ENCODE data around the gene CPT1A. TPM values are rescaled to one million over a fixed set of nuclear protein-coding genes. Genes with fewer than 3 reads are reported as not detected.

CPT1A gene
- total RNA-seq, 4 donors from 2014 or later: 6.9 to 32.1 (median 12.9) TPM

DNA sequence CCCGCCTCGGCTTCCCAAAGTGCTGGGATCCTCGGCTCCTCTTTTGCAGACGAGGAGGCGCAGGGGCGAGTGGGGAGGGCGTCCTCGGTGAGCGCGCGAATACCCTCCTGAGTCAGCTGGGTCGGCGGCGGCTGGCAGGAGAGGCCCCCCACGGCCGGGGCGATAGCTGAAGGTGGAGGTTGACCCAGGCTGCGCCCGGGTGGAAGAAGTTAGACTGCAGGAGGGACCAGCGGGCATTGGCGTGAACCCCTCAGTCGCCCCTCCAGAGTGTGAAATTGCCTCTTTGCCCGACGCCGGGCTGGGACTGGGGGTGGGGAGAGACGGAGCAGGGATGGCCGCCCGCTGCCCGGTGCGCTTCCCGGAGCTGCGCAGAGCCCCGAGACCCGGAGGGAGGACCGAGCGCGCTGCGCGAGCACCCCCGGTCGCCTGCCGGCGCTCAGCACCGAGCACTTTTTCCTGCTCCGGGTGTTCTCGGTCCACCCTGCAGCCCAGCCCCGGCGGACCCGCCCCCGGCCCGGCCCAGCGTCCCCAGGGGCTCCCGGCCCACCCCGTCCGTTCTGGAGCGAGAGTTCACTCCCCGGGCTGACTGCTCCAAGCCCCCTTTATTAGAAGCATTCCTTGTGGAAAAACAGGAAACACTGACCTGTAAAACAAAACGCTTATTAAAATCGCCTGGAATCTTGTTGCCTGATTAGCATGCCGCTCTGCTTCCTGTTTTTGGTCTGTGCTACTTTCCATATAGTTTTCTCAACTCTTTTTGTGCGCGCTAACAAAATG is 13.7 kb upstream of the CPT1A start:
- peak overlapping the region; percentile 50 to 60 (median 52) for H3K4me3 ChIP-seq
- in situ Hi-C loops (cut with MboI; ENCODE audit: low sequenced_read_pairs in 4 of 4): loop anchor here in 1 of 4 donors (25.0 kb wide), 1 partner anchor 93 kb away; the partner anchor contains the start of gene TESMIN
- H3K27ac ChIP-seq: peak overlapping the region in 3 of 4 donors; percentile 15 to 66 (median 59)
- no peaks in the 10 kb centered on the region for H3K9me3 ChIP-seq
- peaks cover 11 to 25% (median 23%) of the 10 kb centered on the region in 3 donors for H3K27me3 ChIP-seq
- H3K4me1 ChIP-seq: peaks cover 12 to 13% of the 10 kb centered on the region in 2 donors
- peak in 1 of 2 donors; percentile 25 for DNase-seq
- no peaks in the 10 kb centered on the region for H3K36me3 ChIP-seq
- peak; percentile 70 for ATAC-seq
- TF ChIP-seq POLR2A (IDR thresholded peaks at IDR 0.05): no peak
- TF ChIP-seq, protein P1, sequence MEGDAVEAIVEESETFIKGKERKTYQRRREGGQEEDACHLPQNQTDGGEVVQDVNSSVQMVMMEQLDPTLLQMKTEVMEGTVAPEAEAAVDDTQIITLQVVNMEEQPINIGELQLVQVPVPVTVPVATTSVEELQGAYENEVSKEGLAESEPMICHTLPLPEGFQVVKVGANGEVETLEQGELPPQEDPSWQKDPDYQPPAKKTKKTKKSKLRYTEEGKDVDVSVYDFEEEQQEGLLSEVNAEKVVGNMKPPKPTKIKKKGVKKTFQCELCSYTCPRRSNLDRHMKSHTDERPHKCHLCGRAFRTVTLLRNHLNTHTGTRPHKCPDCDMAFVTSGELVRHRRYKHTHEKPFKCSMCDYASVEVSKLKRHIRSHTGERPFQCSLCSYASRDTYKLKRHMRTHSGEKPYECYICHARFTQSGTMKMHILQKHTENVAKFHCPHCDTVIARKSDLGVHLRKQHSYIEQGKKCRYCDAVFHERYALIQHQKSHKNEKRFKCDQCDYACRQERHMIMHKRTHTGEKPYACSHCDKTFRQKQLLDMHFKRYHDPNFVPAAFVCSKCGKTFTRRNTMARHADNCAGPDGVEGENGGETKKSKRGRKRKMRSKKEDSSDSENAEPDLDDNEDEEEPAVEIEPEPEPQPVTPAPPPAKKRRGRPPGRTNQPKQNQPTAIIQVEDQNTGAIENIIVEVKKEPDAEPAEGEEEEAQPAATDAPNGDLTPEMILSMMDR (IDR thresholded peaks at IDR 0.05 in 4 of 5, conservative IDR thresholded peaks at IDR 0.05 in 1 of 5): peak in 1 of 5 experiments; percentile 41
- intact Hi-C loops (cut with DNase I; ENCODE audit: low total_unique reads): no loop called here

DNA sequence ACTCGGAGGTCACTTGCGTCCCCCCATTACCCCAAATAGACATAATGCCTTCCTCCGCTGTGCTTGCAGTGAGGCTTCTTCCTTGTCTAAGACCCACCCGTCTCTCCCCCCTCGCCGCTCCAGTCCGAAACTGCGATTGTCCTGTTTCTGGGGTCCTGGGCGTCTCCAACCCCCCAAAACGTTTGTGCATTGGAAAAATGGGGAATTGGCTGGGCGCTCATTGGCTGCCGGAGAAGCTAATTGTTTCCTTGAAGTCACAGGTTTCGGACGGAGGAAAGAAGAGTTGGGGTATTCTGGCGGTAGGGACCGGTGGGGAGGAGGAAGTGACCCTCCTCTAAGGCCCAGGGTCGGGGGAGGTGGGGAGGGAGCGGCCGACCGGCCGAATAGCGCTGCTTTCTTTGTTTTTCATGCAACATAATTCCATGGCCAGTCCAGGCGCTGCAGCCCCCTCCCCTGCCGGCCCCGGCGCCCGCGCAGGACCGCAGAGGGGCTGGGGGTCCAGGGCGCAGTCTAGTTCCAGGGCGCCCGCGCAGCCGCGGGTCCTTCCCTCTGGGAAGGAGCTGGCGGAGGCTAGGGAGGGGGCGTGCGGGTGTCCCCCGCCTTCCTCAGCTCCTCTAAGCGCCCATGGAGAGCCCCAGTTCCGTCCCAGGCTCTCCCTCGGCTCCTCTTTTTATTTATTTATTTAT is 12.7 kb upstream of the CPT1A start:
- H3K9me3 ChIP-seq: no peaks in the 10 kb centered on the region
- no peak overlapping the region for H3K27ac ChIP-seq
- peaks cover 11 to 25% (median 23%) of the 10 kb centered on the region in 3 donors for H3K27me3 ChIP-seq
- H3K4me1 ChIP-seq: peaks cover 12 to 13% of the 10 kb centered on the region in 2 donors
- in situ Hi-C loops (cut with MboI; ENCODE audit: low sequenced_read_pairs in 4 of 4): loop anchor here in 1 of 4 donors (25.0 kb wide), 1 partner anchor 92 kb away; the partner anchor contains the start of gene TESMIN
- peak overlapping the region; percentile 50 to 60 (median 52) for H3K4me3 ChIP-seq
- DNase-seq (no peak), ATAC-seq (no peak)
- H3K36me3 ChIP-seq: no peaks in the 10 kb centered on the region
- no peak for TF ChIP-seq POLR2A (IDR thresholded peaks at IDR 0.05)
- TF ChIP-seq, protein P1 (IDR thresholded peaks at IDR 0.05 in 4 of 5, conservative IDR thresholded peaks at IDR 0.05 in 1 of 5): no peak
- intact Hi-C loops (cut with DNase I; ENCODE audit: low total_unique reads): no loop called here

DNA sequence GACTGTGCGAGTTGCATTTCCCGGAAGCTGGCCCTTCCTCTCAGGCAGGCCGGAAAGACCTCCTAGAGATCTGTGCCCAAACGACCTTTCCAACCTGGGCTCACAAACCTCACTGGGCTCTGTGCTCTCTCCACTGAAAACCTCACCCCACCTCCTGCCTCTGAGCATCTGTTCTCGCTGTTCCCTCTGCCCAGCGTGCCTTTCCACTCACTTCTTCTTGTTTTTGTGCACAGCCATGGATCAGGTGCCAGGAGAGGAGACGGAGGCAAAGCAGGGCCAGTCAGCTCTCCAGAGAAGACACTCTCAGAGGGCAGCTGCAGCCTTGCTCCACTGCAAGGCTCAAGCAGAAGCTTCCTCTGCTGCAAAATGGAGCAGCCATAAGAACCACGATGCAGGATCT is 10.9 kb upstream of the CPT1A start:
- Histone ChIP-seq H3K27me3 (peaks cover 11 to 25% (median 23%) of the 10 kb centered on the region in 3 donors), H3K4me3 (no peak overlapping the region), H3K36me3 (no peaks in the 10 kb centered on the region), H3K27ac (no peak overlapping the region), H3K4me1 (peaks cover 12% of the 10 kb centered on the region in 2 donors), H3K9me3 (no peaks in the 10 kb centered on the region)
- TF ChIP-seq POLR2A (IDR thresholded peaks at IDR 0.05): no peak
- TF ChIP-seq, protein P1 (IDR thresholded peaks at IDR 0.05 in 4 of 5, conservative IDR thresholded peaks at IDR 0.05 in 1 of 5): no peak
- DNase-seq (no peak), ATAC-seq (no peak)
- in situ Hi-C loops (cut with MboI; ENCODE audit: low sequenced_read_pairs in 4 of 4) (loop anchor here in 1 of 4 donors (25.0 kb wide), 1 partner anchor 90 kb away; the partner anchor contains the start of gene TESMIN), intact Hi-C loops (cut with DNase I; ENCODE audit: low total_unique reads) (no loop called here)

DNA sequence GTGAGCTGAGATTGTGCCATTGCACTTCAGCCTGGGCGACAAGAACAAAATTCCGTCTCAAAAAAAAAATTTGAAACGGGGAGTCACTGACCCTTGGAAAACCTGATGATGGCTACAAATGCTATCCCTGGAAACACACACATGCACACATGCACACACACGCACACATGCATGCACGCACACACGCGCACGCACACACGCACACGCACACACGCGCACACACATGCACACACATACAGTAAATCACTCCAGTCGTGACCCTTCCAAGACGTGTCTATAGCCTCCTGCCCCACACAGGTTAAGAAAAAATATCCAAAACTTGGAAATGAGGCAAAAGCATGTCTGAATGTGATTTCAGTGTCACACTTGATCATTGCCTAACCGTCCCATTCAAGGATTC is 6.7 kb upstream of the CPT1A start:
- intact Hi-C loops (cut with DNase I; ENCODE audit: low total_unique reads) (no loop called here), in situ Hi-C loops (cut with MboI; ENCODE audit: low sequenced_read_pairs in 4 of 4) (no loop called here)
- H3K27ac ChIP-seq: no peak overlapping the region
- no peak for ATAC-seq
- H3K36me3 ChIP-seq: no peaks in the 10 kb centered on the region
- no peak for TF ChIP-seq POLR2A (IDR thresholded peaks at IDR 0.05)
- TF ChIP-seq, protein P1 (IDR thresholded peaks at IDR 0.05 in 4 of 5, conservative IDR thresholded peaks at IDR 0.05 in 1 of 5): no peak
- H3K4me1 ChIP-seq: peaks cover 7 to 10% of the 10 kb centered on the region in 2 donors
- H3K9me3 ChIP-seq: no peaks in the 10 kb centered on the region
- DNase-seq: no peak
- no peak overlapping the region for H3K4me3 ChIP-seq
- H3K27me3 ChIP-seq: peaks cover 0 to 3% (median 1%) of the 10 kb centered on the region in 3 donors
